ENCODE results near the gene ELFN1.
A peak's percentile ranks its signal among the peaks of the same experiment; 100 is the strongest.
"Not testable (repeated sequence)": the region's sequence is repeated elsewhere in the genome, so short reads cannot be mapped to it uniquely, and the experiment has no call there.

ELFN1 gene

GRCh38 chr7:1709281-1709680 lies 39.2 kb downstream of the ELFN1 start:
- no peak for DNase-seq (ENCODE audit: low read depth)

DNA sequence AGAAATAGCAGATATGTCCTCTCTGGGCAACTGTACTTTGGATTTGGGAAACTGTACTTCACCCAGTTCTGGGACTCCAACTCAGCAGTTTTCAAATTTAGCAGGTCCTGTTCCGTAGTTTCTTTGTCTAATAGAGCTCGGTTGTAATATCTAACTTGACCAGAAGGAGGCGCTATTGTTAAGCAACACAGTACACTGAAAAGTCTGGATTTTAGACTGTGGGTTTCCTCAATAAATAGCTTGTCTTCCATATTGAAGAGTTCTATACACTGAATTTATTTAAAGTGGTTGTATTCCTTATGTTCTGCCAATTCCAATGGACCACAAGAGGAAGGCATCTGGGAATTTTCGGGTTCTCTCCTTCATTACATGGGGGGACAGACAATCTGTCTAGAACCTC lies 39.8 kb downstream of the ELFN1 start:
- DNase-seq (ENCODE audit: low read depth), result peak; percentile 17

- no peak for DNase-seq (ENCODE audit: low read depth)
Observed at GRCh38 chr7:1710936-1711335, 40.9 kb downstream of the ELFN1 start.

GRCh38 chr7:1712907-1713501 lies 42.9 kb downstream of the ELFN1 start:
- no peak for DNase-seq (ENCODE audit: low read depth)

- no peak for DNase-seq (ENCODE audit: low read depth)
Observed at GRCh38 chr7:1713502-1714484, 43.7 kb downstream of the ELFN1 start.

DNA sequence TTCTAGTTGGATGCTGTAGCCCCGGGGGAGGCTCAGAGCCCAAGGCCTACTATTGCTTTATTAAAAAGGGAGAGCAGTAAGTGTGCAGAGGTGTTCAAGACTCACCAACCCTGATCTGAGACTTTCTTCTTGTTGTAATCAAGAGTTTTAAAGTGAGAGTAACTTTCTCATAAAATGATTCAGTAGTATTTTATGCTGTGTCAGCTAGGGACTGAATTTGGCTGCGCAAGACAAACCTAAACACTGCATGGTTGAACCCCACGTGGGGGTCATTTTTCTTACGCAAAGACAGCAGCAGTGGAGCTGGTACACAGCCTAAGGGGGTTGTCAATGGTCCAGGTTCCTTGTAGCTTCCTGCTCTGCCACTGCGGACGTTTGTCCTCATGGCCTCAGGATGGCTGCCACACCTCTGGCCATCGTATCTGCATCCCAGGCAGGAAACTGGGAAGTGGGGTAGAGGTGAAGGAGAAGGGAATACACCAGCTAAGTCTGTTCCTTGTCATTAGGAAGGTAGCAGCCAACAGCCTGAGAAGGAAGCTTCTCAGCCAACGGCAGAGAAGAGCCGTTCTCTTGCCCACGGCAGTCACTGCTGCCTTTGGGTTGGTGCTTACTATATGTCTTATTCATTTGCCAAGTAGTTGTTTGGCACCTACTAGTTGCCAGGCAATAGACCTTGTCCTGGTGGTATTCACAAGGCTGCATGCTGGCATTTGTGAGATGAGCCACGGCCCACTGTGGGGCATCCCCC lies 44.7 kb downstream of the ELFN1 start:
- no peak for DNase-seq (ENCODE audit: low read depth)

DNA sequence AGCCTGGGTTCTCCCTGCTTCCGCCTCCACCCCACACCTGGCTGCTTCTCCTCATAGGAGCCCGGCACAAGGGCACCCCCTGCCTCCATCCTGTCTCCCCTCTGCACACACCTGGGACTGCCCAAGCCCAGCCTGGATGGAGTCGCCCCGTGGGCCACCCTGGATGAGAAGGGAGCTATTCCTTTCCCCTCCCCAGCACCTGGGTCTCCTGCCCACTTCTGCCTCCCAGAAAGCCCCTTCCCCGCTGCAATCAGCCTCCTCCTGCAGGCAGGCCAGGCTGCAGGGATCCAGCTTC lies 45.2 kb downstream of the ELFN1 start:
- DNase-seq (ENCODE audit: low read depth), result no peak

DNA sequence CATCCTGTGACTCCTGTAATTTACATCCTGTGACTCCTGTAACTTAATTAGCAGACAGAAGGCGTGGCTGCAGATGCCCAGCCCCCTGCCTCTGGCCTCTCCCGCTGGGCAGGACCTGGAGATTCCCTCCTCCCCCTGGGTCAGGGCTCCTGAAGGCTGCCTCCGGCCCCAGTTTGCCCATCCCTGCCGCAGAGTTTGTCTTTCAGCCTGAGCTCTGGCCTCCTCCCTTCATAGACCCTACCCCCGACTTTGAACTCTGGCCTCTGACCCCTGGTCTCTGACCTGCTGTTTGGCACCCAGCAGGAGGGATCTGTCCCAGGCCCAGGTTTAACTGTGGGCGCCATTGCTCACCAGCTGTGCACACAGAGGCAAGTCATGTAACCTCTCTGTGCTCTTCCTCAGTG lies 45.6 kb downstream of the ELFN1 start:
- no peak for DNase-seq (ENCODE audit: low read depth)

DNA sequence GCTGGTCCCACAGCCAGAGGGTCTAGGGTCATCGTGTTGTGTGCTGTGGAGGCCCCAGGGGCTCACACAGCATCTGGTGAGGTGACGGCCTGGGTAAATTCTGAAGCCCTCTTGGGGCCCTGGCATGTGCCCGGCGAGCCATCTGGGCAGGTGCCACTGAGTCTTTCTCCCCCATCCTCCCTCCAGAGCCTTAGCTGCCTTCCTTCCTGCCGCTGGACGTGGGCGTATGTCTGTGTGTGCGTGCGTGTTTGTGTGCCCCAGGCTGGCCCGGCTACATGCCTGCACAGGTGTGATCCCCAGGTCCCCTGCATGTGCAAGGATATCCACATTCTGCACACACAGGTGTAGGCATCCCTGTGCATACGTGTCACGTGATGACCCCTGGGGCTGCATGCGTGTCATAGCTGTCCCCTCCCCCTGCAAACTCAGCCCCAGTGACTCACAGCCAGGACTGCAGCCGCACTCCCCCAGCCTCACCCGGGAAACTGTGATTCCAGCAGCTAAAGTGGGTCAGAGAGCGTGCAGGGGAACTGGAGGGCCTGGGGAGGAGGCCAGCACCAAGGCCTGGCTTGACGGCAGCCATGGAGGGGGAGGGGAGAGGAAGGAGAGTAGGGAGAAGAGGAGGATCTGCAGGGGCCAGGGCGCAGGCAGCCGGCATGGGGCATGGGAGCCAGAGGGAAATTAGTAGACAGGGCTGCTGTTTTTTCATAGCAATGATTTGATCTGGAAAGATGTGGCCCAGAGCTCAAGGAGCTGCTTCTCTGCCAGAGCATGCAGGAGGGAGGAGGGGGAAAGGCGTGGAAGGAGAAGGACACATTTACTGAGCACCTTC lies 46.4 kb downstream of the ELFN1 start:
- no peak for DNase-seq (ENCODE audit: low read depth)

GRCh38 chr7:1717095-1717483 lies 47.0 kb downstream of the ELFN1 start:
- no peak for DNase-seq (ENCODE audit: low read depth)

GRCh38 chr7:1717903-1718676 lies 48.0 kb downstream of the ELFN1 start:
- DNase-seq (ENCODE audit: low read depth), result no peak

GRCh38 chr7:1718850-1719249 lies 48.8 kb downstream of the ELFN1 start:
- not testable (repeated sequence) for DNase-seq (ENCODE audit: low read depth)

DNA sequence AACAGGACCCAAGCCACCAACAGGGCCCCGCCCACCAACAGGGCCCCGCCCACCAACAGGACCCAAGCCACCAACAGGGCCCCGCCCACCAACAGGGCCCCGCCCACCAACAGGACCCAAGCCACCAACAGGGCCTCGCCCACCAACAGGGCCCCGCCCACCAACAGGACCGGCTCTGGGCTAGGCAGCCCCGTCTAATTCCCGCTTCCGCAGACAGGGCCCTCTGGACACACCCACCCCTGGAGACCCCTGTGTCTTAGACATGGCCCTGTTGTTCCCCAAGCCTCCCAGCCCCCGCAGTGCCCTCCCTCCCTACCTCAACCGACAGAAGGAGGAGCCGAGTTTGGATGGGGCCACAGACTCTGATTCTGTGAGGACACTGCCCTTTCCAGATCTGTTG lies 49.2 kb downstream of the ELFN1 start:
- DNase-seq (ENCODE audit: low read depth), result not testable (repeated sequence)

DNA sequence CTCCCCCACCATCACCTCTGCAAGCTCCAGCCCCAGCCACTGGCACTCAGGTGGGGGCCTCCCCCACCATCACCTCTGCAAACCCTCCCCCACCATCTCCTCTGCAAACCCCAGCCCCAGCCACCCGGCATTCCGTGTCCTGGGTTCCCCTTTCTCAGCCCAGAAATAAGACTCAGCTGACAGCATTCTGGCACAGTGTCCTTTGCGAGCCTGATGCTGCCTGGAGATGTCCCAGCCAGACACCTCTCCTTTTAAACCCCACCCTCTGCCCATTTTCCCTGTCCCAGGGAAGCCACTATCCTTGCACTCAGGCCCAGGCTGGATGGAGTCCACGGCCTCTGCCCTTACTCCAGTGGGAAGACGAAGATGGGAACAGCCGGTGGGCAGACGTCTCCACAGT lies 49.8 kb downstream of the ELFN1 start:
- DNase-seq (ENCODE audit: low read depth), result no peak

GRCh38 chr7:1720326-1720725 lies 50.2 kb downstream of the ELFN1 start:
- DNase-seq (ENCODE audit: low read depth), result no peak

- DNase-seq (ENCODE audit: low read depth), result no peak
Observed at GRCh38 chr7:1721047-1721690, 51.1 kb downstream of the ELFN1 start.

GRCh38 chr7:1723254-1723653 lies 53.2 kb downstream of the ELFN1 start:
- no peak for DNase-seq (ENCODE audit: low read depth)

DNA sequence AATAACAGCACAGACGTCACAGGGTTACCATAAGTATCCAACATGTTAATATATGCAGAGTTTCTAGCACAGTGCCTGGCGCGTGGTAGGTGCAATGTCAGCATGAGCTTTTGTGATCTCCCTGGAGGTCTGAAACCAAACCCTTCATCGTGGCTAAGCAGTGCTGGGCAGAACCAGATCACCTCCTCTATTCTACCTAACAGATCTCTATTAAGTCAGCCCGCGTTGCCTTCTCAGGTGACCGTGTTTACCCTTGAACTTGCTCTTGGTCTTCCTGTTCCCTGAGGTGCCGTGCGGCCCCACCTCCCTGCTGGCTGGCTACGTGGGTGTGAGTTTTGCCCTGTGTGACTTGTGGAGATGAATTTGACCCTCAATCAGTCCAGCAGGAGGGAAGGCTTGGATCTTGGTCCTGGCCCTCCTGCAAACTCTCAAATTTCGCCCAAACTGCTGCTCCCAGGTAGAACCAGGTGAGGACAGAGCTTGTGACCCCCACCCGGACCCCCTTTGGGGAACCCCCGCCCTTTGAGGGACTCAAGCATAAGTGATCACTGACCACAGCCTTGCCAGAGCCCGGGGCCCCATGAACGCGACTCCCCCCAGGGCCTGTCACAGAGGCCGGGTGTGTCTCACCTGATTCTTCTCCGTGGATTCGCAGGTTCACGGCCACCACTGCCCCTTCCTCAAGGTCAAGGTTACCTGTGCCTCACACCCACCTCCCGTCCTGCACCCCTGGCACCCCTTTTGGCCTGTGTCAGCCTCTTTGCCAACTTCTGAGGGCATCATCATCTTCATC lies 54.2 kb downstream of the ELFN1 start:
- DNase-seq (ENCODE audit: low read depth), result no peak

DNA sequence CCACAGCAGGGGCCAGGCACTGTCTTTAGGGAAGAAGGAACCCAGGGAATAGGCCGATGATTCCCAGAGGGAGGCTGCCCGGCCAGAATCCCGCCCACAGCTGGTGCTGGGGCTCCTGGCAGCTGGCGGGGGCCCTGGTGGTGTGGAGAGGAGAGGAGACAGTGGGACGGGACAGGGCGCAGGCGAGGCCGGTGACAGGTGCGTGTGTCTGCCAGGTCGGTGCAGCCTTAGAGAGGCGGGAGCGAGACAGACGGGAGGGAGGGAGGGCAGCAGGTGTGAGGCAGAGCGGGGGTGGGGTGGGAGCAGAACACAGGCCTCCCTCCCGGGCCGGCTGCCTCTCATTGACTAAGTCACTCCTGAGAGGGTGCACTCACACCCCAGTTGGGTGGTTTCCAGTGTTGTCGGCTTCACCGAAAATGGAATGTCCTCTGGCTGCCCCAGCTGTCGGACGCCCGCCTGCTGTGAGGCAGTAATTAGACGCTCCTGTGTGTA lies 55.2 kb downstream of the ELFN1 start:
- DNase-seq (ENCODE audit: low read depth), result no peak

Data from CMK (cell line).